Esophagus muscularis mucosa (tissue), 4 donors: Measurements from ENCODE around the gene CALB2.

ENCODE experiments used
- EP300 ChIP-seq: sonication (generic); formaldehyde crosslinking; IDR thresholded peaks from one replicate; pipeline ENCODE4 v1.6.1; 2017; ENCODE audit warnings: antibody characterized with exemption
- POLR2A ChIP-seq: fragments of 450-650 bp; IDR thresholded peaks from one replicate; pipeline ENCODE4 v1.6.1; 2017; ENCODE audit warnings: antibody characterized with exemption, moderate library complexity, mild to moderate bottlenecking, low read depth
- TF ChIP-seq, protein P1 (sequence below), 3 experiments: fragments of 200-600 bp in 2 of 3; fragments of 450-650 bp in 1 of 3; sonication (generic) in 2 of 3; IDR thresholded peaks; one replicate each; pipeline ENCODE4 v1.5.1; 2017 to 2019; ENCODE audit warnings: antibody characterized with exemption in 3 of 3, mild to moderate bottlenecking in 2 of 3, moderate library complexity in 1 of 3

DNA sequence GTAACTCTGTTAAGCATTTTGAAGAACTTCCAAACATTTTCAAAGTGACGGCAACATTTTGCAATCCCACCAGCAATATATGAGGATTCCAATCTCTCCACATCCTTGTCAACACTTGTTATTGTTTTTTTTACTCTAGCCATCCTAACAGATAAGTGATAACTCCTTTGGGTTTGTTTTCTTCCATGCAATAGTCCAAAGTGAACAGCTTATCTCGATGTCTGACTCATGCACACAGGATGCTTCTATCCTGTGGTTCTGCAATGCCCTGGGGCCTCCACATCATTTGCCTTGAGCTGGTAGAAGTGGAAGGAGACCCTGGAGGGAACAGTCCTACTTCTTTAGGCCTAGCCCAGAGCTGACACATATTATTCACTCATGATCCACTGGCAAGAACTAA lies 70.4 kb downstream of the CALB2 start:
- TF ChIP-seq, protein P1, sequence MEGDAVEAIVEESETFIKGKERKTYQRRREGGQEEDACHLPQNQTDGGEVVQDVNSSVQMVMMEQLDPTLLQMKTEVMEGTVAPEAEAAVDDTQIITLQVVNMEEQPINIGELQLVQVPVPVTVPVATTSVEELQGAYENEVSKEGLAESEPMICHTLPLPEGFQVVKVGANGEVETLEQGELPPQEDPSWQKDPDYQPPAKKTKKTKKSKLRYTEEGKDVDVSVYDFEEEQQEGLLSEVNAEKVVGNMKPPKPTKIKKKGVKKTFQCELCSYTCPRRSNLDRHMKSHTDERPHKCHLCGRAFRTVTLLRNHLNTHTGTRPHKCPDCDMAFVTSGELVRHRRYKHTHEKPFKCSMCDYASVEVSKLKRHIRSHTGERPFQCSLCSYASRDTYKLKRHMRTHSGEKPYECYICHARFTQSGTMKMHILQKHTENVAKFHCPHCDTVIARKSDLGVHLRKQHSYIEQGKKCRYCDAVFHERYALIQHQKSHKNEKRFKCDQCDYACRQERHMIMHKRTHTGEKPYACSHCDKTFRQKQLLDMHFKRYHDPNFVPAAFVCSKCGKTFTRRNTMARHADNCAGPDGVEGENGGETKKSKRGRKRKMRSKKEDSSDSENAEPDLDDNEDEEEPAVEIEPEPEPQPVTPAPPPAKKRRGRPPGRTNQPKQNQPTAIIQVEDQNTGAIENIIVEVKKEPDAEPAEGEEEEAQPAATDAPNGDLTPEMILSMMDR (IDR thresholded peaks at IDR 0.05) = no peak
- TF ChIP-seq POLR2A = no peak
- no peak for TF ChIP-seq EP300
